Mesendoderm (in vitro differentiated cells): ENCODE results near the gene TMEM17.

Experiments
- DNase-seq: peaks from one replicate; pipeline ENCODE4 v3.0.0; 2013
- H2AK5ac ChIP-seq: 2 replicates; pipeline ENCODE4 v1.6.1; 2013; ENCODE audit warnings: low read length, inconsistent platforms
- H2BK120ac ChIP-seq: 2 replicates; pipeline ENCODE4 v1.6.1; 2013; ENCODE audit warnings: low read depth, mild to moderate bottlenecking, low read length, moderate library complexity, mixed read lengths
- H2BK15ac ChIP-seq: replicated peaks from 2 replicates; pipeline ENCODE4 v1.6.1; 2013; ENCODE audit warnings: low read depth, mild to moderate bottlenecking, moderate library complexity
- H2BK5ac ChIP-seq: 2 replicates; pipeline ENCODE4 v1.6.1; 2013; ENCODE audit warnings: low read length, inconsistent platforms
- H3K18ac ChIP-seq: 2 replicates; pipeline ENCODE4 v1.6.1; 2013; ENCODE audit warnings: mild to moderate bottlenecking, low read length, mixed read lengths
- H3K23ac ChIP-seq: one replicate; pipeline ENCODE4 v1.6.1; 2013; ENCODE audit warnings: low read length
- H3K27ac ChIP-seq: 2 replicates; pipeline ENCODE4 v1.5.1; 2013; ENCODE audit warnings: low read depth, mild to moderate bottlenecking, inconsistent platforms, low read length, moderate library complexity
- H3K27me3 ChIP-seq: 2 replicates; pipeline ENCODE4 v1.6.1; 2013; ENCODE audit warnings: low read length, control low read depth, mild to moderate bottlenecking, inconsistent platforms; ENCODE audit not compliant: insufficient read depth, poor library complexity
- H3K36me3 ChIP-seq: 2 replicates; pipeline ENCODE4 v1.6.1; 2013; ENCODE audit warnings: low read length, inconsistent platforms; ENCODE audit not compliant: control insufficient read depth, insufficient read depth
- H3K4ac ChIP-seq: one replicate; pipeline ENCODE4 v1.6.1; 2013; ENCODE audit warnings: low read depth, mild to moderate bottlenecking, low read length, moderate library complexity
- H3K4me1 ChIP-seq: 2 replicates; pipeline ENCODE4 v1.6.1; 2013; ENCODE audit warnings: low read depth, low read length, inconsistent platforms; ENCODE audit not compliant: control insufficient read depth
- H3K4me2 ChIP-seq: 2 replicates; pipeline ENCODE4 v1.6.1; 2013; ENCODE audit warnings: low read length
- H3K4me3 ChIP-seq: 2 replicates; pipeline ENCODE4 v1.5.1; 2013; ENCODE audit warnings: mild to moderate bottlenecking, low read length
- H3K56ac ChIP-seq: one replicate; pipeline ENCODE4 v1.6.1; 2013; ENCODE audit warnings: low read length
- H3K79me1 ChIP-seq: 2 replicates; pipeline ENCODE4 v1.6.1; 2013; ENCODE audit warnings: low read length, inconsistent platforms
- H3K79me2 ChIP-seq: 2 replicates; pipeline ENCODE4 v1.6.1; 2013; ENCODE audit warnings: mild to moderate bottlenecking, low read length; ENCODE audit not compliant: control insufficient read depth, insufficient read depth
- H3K9ac ChIP-seq: 2 replicates; pipeline ENCODE4 v1.6.1; 2013; ENCODE audit warnings: low read length, inconsistent platforms
- H4K5ac ChIP-seq: one replicate; pipeline ENCODE4 v1.6.1; 2013; ENCODE audit warnings: low read length
- H4K8ac ChIP-seq: one replicate; pipeline ENCODE4 v1.6.1; 2013; ENCODE audit warnings: low read depth, mild to moderate bottlenecking, control low read depth, low read length, moderate library complexity
- WGBS: extraction: QIAGEN DNeasy Blood & Tissue Kit; methylation state at CpG from one replicate; pipeline ENCODE4 v1.1.7; 2013; ENCODE audit warnings: low lambda C conversion rate, missing lambda C conversion rate; ENCODE audit not compliant: insufficient coverage; ENCODE audit errors: extremely low coverage; 5-methylcytosine and 5-hydroxymethylcytosine counted together

TMEM17 gene

DNA sequence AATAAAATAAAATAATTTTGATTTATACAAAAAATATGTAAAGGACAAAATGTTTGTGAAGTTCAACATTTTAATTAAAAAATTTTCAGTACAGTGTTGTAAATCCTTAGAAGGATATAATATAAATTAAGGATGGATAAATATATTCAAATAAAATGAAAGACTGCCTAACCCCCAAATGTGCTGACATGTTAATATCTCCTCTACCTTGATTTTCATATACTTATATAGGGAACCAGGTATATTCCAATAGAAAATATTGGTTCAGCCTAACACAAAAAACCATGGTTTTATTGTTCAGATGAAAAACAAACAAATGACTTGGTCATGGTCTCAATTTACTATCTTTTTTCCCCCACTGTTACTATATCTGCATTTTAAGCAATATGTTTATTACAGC is 7.3 kb downstream of the TMEM17 start:
- H2AK5ac ChIP-seq: no peak overlapping the region

DNA sequence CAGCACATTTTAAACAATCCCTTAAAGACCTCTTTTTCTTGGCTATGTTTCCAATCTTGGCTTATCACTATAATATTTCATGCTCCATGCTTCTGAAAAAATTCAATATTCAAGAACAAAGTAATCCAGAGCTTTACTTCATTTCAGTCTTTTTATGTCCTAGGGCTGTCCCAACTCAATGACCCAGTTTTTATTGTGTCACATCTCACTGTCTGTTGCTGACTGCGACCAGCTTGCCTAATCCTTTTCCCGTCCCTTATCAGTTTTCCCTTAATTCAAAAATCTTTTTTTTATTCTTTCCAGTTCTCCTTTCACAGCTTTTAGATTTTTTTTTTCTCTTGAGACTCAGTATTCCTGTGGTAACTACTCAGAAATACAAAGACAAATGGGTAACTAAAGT is 10.2 kb downstream of the TMEM17 start:
- no peak overlapping the region for H3K56ac ChIP-seq
- H3K27ac ChIP-seq: no peak overlapping the region
- no peaks in the 10 kb centered on the region for H3K36me3 ChIP-seq
- no peak overlapping the region for H3K23ac ChIP-seq
- H2BK15ac ChIP-seq: no peak overlapping the region
- no peak overlapping the region for H3K4ac ChIP-seq
- no peak for DNase-seq
- H3K27me3 ChIP-seq: no peaks in the 10 kb centered on the region
- H4K8ac ChIP-seq: no peak overlapping the region
- no peak overlapping the region for H2AK5ac ChIP-seq
- H3K18ac ChIP-seq: no peak overlapping the region
- H2BK5ac ChIP-seq: no peak overlapping the region
- no peak overlapping the region for H3K4me2 ChIP-seq
- H3K4me1 ChIP-seq: peaks cover 2% of the 10 kb centered on the region
- H3K4me3 ChIP-seq: no peak overlapping the region
- no peak overlapping the region for H2BK120ac ChIP-seq
- no CpG with 5 or more reads among the region's 2 CpGs for WGBS
- no peak overlapping the region for H4K5ac ChIP-seq
- no peaks in the 10 kb centered on the region for H3K79me1 ChIP-seq
- no peaks in the 10 kb centered on the region for H3K79me2 ChIP-seq
- H3K9ac ChIP-seq: no peak overlapping the region

More for the DNA sequence above, 7.3 kb downstream of the TMEM17 start:
- no peak overlapping the region for H3K4me3 ChIP-seq
- H2BK5ac ChIP-seq: no peak overlapping the region
- no peak overlapping the region for H3K56ac ChIP-seq
- H2BK15ac ChIP-seq: no peak overlapping the region
- H3K4ac ChIP-seq: no peak overlapping the region
- no peaks in the 10 kb centered on the region for H3K79me1 ChIP-seq
- no peak overlapping the region for H3K23ac ChIP-seq
- H3K4me1 ChIP-seq: peaks cover 2% of the 10 kb centered on the region
- no peak overlapping the region for H4K8ac ChIP-seq
- H3K36me3 ChIP-seq: no peaks in the 10 kb centered on the region
- H3K27ac ChIP-seq: no peak overlapping the region
- H3K9ac ChIP-seq: no peak overlapping the region
- DNase-seq: no peak
- H2BK120ac ChIP-seq: no peak overlapping the region
- H4K5ac ChIP-seq: no peak overlapping the region
- no peaks in the 10 kb centered on the region for H3K27me3 ChIP-seq
- no peak overlapping the region for H3K18ac ChIP-seq
- no peaks in the 10 kb centered on the region for H3K79me2 ChIP-seq
- H3K4me2 ChIP-seq: no peak overlapping the region

DNA sequence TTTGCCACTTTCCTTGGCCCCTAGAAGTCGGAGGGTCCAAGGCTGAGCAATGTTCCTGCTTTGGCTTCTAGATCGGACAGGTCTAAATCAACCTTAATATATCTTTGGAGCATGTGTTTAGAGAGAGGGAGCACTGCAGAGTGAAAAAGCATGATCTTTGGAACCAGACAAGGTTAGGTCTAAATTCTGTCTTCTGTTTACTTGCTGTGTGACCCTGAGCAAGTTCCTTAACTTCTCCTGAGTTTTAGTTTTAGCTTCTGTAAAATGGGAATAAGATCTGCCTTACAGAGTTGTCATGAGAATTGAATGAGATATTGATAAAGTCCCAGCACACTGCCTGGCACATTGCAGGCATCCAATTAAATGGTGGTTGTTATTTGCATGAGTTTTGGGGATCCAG is 13.9 kb downstream of the TMEM17 start:
- DNase-seq: no peak
- Histone ChIP-seq H2AK5ac (no peak overlapping the region), H3K4me3 (no peak overlapping the region), H2BK120ac (no peak overlapping the region), H3K56ac (no peak overlapping the region), H3K79me2 (no peaks in the 10 kb centered on the region), H2BK5ac (no peak overlapping the region), H4K5ac (no peak overlapping the region), H3K36me3 (no peaks in the 10 kb centered on the region), H3K4me1 (no peaks in the 10 kb centered on the region), H4K8ac (no peak overlapping the region), H3K23ac (no peak overlapping the region), H3K79me1 (no peaks in the 10 kb centered on the region), H3K27me3 (no peaks in the 10 kb centered on the region), H3K27ac (no peak overlapping the region), H3K4ac (no peak overlapping the region), H2BK15ac (no peak overlapping the region), H3K4me2 (no peak overlapping the region), H3K9ac (no peak overlapping the region), H3K18ac (no peak overlapping the region)
- WGBS: no CpG with 5 or more reads among the region's 2 CpGs

DNA sequence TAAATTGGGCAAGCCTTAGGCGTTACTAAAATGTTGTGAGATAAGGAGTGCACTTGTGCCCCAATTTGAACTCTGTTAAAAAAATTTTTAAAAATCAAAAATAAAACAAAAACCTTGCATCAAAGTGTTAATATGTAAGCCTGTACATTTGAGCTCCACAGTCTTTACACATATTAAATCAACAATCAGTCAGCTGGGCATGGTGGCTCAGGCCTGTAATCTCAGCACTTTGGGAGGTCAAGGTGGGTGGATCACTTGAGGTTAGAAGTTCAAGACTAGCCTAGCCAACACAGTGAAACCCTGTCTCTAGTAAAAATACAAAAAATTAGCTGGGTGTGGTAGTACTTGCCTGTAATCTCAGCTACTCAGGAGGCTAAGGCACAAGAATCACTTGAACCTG is 16.3 kb downstream of the TMEM17 start:
- Histone ChIP-seq H4K8ac (no peak overlapping the region), H3K4me2 (no peak overlapping the region), H3K79me1 (no peaks in the 10 kb centered on the region), H3K4me3 (no peak overlapping the region), H4K5ac (no peak overlapping the region), H3K56ac (no peak overlapping the region), H3K4me1 (no peaks in the 10 kb centered on the region), H3K18ac (no peak overlapping the region), H3K27me3 (no peaks in the 10 kb centered on the region), H2BK120ac (no peak overlapping the region), H3K27ac (no peak overlapping the region), H2BK5ac (no peak overlapping the region), H3K23ac (no peak overlapping the region), H3K79me2 (no peaks in the 10 kb centered on the region), H3K9ac (no peak overlapping the region), H2BK15ac (no peak overlapping the region), H3K36me3 (no peaks in the 10 kb centered on the region), H3K4ac (no peak overlapping the region), H2AK5ac (no peak overlapping the region)
- no CpG with 5 or more reads among the region's 1 CpG for WGBS
- no peak for DNase-seq

DNA sequence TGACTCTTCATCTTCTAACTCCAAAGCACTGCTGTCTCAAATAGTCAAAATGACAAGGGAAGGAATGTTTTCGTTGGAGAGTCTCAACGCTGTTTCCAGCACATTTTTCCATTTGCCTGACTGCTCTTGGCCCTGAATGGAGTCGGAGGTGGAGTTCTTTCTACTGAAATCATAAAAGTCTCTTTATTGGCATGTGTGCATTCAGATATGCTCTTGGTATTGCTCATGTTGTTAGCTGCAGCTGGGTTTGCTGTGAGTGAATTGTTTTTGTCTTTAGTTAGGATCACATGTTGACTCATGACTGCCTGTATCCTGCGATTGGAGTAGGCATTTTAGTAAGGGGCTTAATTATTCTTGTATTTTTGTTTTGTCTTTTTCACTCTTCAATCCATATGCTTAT is 16.8 kb downstream of the TMEM17 start:
- Histone ChIP-seq H3K9ac (no peak overlapping the region), H3K56ac (no peak overlapping the region), H3K23ac (no peak overlapping the region), H3K4ac (no peak overlapping the region), H3K4me2 (no peak overlapping the region), H3K27ac (no peak overlapping the region), H3K18ac (no peak overlapping the region), H3K4me1 (no peaks in the 10 kb centered on the region), H3K79me2 (no peaks in the 10 kb centered on the region), H2AK5ac (no peak overlapping the region), H4K8ac (peak overlapping the region; percentile 56), H3K4me3 (no peak overlapping the region), H2BK15ac (no peak overlapping the region), H3K36me3 (no peaks in the 10 kb centered on the region), H2BK5ac (no peak overlapping the region), H4K5ac (no peak overlapping the region), H2BK120ac (no peak overlapping the region), H3K79me1 (no peaks in the 10 kb centered on the region), H3K27me3 (no peaks in the 10 kb centered on the region)
- DNase-seq: no peak
- no CpG with 5 or more reads among the region's 4 CpGs for WGBS

DNA sequence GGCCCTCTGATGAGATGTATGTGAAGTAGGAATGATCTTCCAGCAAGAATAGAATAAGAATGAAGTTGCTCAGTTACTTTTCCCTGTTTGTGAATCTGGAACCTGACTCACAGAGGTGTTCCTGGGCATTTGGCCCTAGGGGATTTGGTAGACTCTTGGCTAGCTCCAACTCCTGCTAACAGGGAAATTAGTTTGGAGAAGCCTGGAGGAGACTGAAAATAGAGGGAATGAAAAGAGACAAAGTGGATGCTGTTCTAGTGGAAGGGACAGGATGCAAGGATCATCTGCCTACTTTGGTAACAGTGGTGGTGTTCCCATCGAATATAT is 19.6 kb downstream of the TMEM17 start:
- no peak overlapping the region for H3K23ac ChIP-seq
- H3K79me2 ChIP-seq: no peaks in the 10 kb centered on the region
- H3K4me3 ChIP-seq: no peak overlapping the region
- H2BK15ac ChIP-seq: no peak overlapping the region
- no peaks in the 10 kb centered on the region for H3K4me1 ChIP-seq
- no peak overlapping the region for H2BK5ac ChIP-seq
- no peak overlapping the region for H2AK5ac ChIP-seq
- WGBS: no CpG with 5 or more reads among the region's 1 CpG
- H3K4me2 ChIP-seq: no peak overlapping the region
- no peak overlapping the region for H3K4ac ChIP-seq
- no peak overlapping the region for H3K9ac ChIP-seq
- no peak overlapping the region for H3K18ac ChIP-seq
- no peak overlapping the region for H4K5ac ChIP-seq
- H2BK120ac ChIP-seq: no peak overlapping the region
- no peak overlapping the region for H4K8ac ChIP-seq
- no peak overlapping the region for H3K27ac ChIP-seq
- H3K36me3 ChIP-seq: no peaks in the 10 kb centered on the region
- no peaks in the 10 kb centered on the region for H3K27me3 ChIP-seq
- no peaks in the 10 kb centered on the region for H3K79me1 ChIP-seq
- H3K56ac ChIP-seq: no peak overlapping the region
- no peak for DNase-seq
